ELR (cell line): Measurements from ENCODE around the gene CATSPER1.
"Not testable (repeated sequence)": the region's sequence is repeated elsewhere in the genome, so short reads cannot be mapped to it uniquely, and the experiment has no call there.

Source experiments
- DNase-seq: peaks from one replicate; pipeline ENCODE4 v3.0.0-alpha.2; 2015; ENCODE audit warnings: low read depth

Gene CATSPER1

GRCh38 chr11:66020618-66021357 lies 5.5 kb downstream of the CATSPER1 start:
- peak; percentile 88 for DNase-seq

- DNase-seq, result no peak
Measured at GRCh38 chr11:66020212-66020611, 6.1 kb downstream of the CATSPER1 start.

GRCh38 chr11:66017321-66017720 lies 9.0 kb downstream of the CATSPER1 start:
- DNase-seq, result no peak

- DNase-seq, result no peak
Measured at GRCh38 chr11:66016793-66017177, 9.5 kb downstream of the CATSPER1 start.

GRCh38 chr11:66015936-66016792 lies 10.1 kb downstream of the CATSPER1 start:
- no peak for DNase-seq

GRCh38 chr11:66015454-66015881 lies 10.8 kb downstream of the CATSPER1 start:
- DNase-seq, result peak; percentile 52

GRCh38 chr11:66014804-66015453 lies 11.3 kb downstream of the CATSPER1 start:
- DNase-seq, result no peak

- no peak for DNase-seq
Measured at GRCh38 chr11:66013762-66014100, 12.5 kb downstream of the CATSPER1 start.

- no peak for DNase-seq
Measured at GRCh38 chr11:66012946-66013761, 13.1 kb downstream of the CATSPER1 start.

- no peak for DNase-seq
Measured at GRCh38 chr11:66012371-66012945, 13.8 kb downstream of the CATSPER1 start.

GRCh38 chr11:66011785-66012303 lies 14.4 kb downstream of the CATSPER1 start, which contains the start of gene CST6:
CST6 (plus strand) TSS chr11:66012008; CDS start chr11:66012045, 37 bp downstream.
- DNase-seq, result no peak

- DNase-seq, result peak; percentile 81
Measured at GRCh38 chr11:66011239-66011784, 15.0 kb downstream of the CATSPER1 start.

GRCh38 chr11:66010036-66010435 lies 16.2 kb downstream of the CATSPER1 start:
- not testable (repeated sequence) for DNase-seq

- no peak for DNase-seq
Measured at GRCh38 chr11:66008468-66009101, 17.7 kb downstream of the CATSPER1 start.

GRCh38 chr11:66008095-66008467 lies 18.2 kb downstream of the CATSPER1 start:
- no peak for DNase-seq

- no peak for DNase-seq
Measured at GRCh38 chr11:66007201-66007634, 19.1 kb downstream of the CATSPER1 start.

GRCh38 chr11:66006891-66007176 lies 19.4 kb downstream of the CATSPER1 start:
- DNase-seq, result no peak

GRCh38 chr11:66006134-66006890 lies 20.0 kb downstream of the CATSPER1 start:
- DNase-seq, result no peak

- DNase-seq, result no peak
Measured at GRCh38 chr11:66004186-66004585, 22.1 kb downstream of the CATSPER1 start.

GRCh38 chr11:66003291-66003690 lies 23.0 kb downstream of the CATSPER1 start:
- no peak for DNase-seq
